GM12891 (cell line): ENCODE measurements around the gene ZSCAN22.
A peak's percentile ranks its signal among the peaks of the same experiment; 100 is the strongest.

Experiments used
- PAX5 ChIP-seq: IDR thresholded peaks from 2 replicates; pipeline ENCODE4 v1.6.1; 2011; ENCODE audit warnings: low read length, moderate library complexity, mild to moderate bottlenecking; ENCODE audit not compliant: insufficient read depth, severe bottlenecking
- POLR2A ChIP-seq: IDR thresholded peaks from 2 replicates; pipeline ENCODE4 v1.6.1; 2011; ENCODE audit warnings: low read depth, low read length, control low read depth
- POLR2AphosphoS5 ChIP-seq: IDR thresholded peaks from 2 replicates; pipeline ENCODE4 v1.6.1; 2011; ENCODE audit warnings: low read depth, low read length, control low read depth
- POU2F2 ChIP-seq: IDR thresholded peaks from 2 replicates; pipeline ENCODE4 v1.6.1; 2011; ENCODE audit warnings: low read depth, mild to moderate bottlenecking, control low read depth, low read length, moderate library complexity
- SPI1 ChIP-seq: IDR thresholded peaks from 2 replicates; pipeline ENCODE4 v1.6.1; 2011; ENCODE audit warnings: low read depth, low read length, control low read depth
- TAF1 ChIP-seq: IDR thresholded peaks from 2 replicates; pipeline ENCODE4 v1.6.1; 2011; ENCODE audit warnings: low read depth, low read length, control low read depth

DNA sequence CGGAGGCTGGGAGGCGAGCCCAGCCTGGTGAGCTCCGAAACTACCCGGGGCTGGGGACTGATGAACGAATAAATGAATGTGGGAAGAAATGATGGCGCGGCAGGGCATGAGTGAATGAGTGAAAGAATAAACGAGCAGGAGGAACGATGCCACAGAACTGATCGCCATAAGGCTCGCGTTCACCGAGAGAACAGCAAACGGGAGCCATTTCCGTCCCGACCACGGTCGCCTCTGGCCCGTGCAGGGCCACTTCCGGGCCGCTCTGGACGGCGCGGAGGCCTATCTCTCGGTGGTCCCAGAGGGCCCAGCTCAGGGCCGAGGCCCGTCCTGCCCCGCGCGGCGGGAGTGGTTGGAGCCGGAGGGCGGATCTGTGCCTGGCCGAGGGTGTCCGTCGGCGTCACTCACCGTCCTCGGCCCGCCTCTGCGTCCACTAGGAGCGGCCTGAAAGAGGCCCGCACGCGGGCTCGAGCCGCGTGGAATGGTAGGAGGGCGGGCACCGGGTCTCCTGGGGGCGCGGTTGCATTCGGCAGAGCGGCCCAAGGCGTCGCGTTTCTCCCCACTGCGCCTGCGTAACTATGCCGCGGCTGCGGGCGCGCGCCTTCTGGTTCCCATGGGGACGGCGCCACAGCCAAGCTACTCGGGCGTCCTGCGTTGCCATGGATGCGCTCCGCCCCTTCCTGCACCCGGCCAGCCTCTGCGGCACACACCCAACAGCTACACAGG lies 35.6 kb downstream of the ZSCAN22 start, which contains the start of gene ZNF497:
- TF ChIP-seq POLR2AphosphoS5 (peak; percentile 64; the same call in 1 of the 2 replicates), TAF1 (peak; percentile 75; the same call in 1 of the 2 replicates), POLR2A (peak; percentile 84), PAX5 (no peak), POU2F2 (0 out of 2 replicates have a peak, but pooled peaks have one; percentile 34), SPI1 (no peak)
